HL-60 (cell line): Measurements from ENCODE around the gene LRMDA.

Experiments
- DNase-seq, 2 experiments: peaks; one replicate each; pipeline ENCODE4 v3.0.0-alpha.2; 2010 to 2020; ENCODE audit warnings: low read depth in 1 of 2, low spot score in 1 of 2
- H3K27ac ChIP-seq: fragments of 250-450 bp; sonication (Bioruptor Pico); replicated peaks from 2 replicates; pipeline ENCODE4 v1.5.1; 2020; ENCODE audit warnings: mild to moderate bottlenecking, moderate library complexity
- H3K27me3 ChIP-seq: fragments of 250-450 bp; sonication (Bioruptor Pico); 2 replicates; pipeline ENCODE4 v1.5.1; 2021; ENCODE audit warnings: mild to moderate bottlenecking, moderate library complexity; ENCODE audit not compliant: insufficient read depth, poor library complexity, severe bottlenecking
- H3K4me3 ChIP-seq: replicated peaks from 2 replicates; pipeline ENCODE4 v1.5.1; 2011; ENCODE audit warnings: mild to moderate bottlenecking, control low read depth, low read length; ENCODE audit not compliant: insufficient read depth
- GABPA ChIP-seq: IDR thresholded peaks from 2 replicates; pipeline ENCODE4 v1.6.1; 2012; ENCODE audit warnings: low read depth
- POLR2AphosphoS5 ChIP-seq: IDR thresholded peaks from 2 replicates; pipeline ENCODE4 v1.6.1; 2012; ENCODE audit warnings: low read depth
- SPI1 ChIP-seq: IDR thresholded peaks from 2 replicates; pipeline ENCODE4 v1.6.1; 2012; ENCODE audit warnings: low read depth, mild to moderate bottlenecking, borderline replicate concordance
- TF ChIP-seq, protein P1 (sequence below): IDR thresholded peaks from 2 replicates; pipeline ENCODE4 v1.6.1; 2012; ENCODE audit warnings: low read depth; ENCODE audit not compliant: insufficient replicate concordance
- TF ChIP-seq, protein P2 (sequence below): IDR thresholded peaks from one replicate; pipeline ENCODE4 v1.5.1; 2011; ENCODE audit warnings: low read length, control low read depth, inconsistent platforms; ENCODE audit not compliant: insufficient read depth

The LRMDA gene

DNA sequence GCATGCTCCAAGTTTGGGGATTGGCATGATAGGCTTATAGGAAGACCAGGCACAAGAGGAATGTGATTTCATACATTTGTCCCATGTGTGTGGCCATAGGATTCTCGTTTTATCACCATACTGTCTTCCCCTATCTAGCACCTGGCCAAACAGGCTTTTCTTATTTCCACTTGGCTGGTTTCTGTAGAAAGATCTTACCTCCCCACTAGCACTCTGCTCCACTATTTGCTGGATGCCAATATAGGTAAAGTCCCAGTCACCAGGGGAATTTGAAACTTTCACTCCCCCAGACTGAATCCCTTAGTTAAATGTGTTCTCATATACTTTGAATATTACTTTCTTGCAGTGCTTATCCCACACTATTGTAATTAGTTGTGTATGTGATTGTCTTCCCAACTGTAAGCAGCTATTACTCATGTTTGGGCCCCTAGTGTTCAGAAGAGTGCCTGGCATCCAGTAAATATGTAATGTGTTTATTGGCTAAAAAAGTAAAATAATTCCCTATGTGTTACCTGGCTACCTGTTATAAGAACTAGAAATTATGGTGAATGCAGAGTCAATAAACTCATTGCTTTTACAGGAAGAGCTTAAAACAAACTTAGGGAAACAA lies 109.0 kb downstream of the LRMDA start:
- no peak overlapping the region for H3K4me3 ChIP-seq
- no peak overlapping the region for H3K27ac ChIP-seq
- DNase-seq = no peak
- no peak for TF ChIP-seq POLR2AphosphoS5
- TF ChIP-seq, protein P1, sequence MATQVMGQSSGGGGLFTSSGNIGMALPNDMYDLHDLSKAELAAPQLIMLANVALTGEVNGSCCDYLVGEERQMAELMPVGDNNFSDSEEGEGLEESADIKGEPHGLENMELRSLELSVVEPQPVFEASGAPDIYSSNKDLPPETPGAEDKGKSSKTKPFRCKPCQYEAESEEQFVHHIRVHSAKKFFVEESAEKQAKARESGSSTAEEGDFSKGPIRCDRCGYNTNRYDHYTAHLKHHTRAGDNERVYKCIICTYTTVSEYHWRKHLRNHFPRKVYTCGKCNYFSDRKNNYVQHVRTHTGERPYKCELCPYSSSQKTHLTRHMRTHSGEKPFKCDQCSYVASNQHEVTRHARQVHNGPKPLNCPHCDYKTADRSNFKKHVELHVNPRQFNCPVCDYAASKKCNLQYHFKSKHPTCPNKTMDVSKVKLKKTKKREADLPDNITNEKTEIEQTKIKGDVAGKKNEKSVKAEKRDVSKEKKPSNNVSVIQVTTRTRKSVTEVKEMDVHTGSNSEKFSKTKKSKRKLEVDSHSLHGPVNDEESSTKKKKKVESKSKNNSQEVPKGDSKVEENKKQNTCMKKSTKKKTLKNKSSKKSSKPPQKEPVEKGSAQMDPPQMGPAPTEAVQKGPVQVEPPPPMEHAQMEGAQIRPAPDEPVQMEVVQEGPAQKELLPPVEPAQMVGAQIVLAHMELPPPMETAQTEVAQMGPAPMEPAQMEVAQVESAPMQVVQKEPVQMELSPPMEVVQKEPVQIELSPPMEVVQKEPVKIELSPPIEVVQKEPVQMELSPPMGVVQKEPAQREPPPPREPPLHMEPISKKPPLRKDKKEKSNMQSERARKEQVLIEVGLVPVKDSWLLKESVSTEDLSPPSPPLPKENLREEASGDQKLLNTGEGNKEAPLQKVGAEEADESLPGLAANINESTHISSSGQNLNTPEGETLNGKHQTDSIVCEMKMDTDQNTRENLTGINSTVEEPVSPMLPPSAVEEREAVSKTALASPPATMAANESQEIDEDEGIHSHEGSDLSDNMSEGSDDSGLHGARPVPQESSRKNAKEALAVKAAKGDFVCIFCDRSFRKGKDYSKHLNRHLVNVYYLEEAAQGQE = no peak
- TF ChIP-seq GABPA = no peak
- TF ChIP-seq, protein P2, sequence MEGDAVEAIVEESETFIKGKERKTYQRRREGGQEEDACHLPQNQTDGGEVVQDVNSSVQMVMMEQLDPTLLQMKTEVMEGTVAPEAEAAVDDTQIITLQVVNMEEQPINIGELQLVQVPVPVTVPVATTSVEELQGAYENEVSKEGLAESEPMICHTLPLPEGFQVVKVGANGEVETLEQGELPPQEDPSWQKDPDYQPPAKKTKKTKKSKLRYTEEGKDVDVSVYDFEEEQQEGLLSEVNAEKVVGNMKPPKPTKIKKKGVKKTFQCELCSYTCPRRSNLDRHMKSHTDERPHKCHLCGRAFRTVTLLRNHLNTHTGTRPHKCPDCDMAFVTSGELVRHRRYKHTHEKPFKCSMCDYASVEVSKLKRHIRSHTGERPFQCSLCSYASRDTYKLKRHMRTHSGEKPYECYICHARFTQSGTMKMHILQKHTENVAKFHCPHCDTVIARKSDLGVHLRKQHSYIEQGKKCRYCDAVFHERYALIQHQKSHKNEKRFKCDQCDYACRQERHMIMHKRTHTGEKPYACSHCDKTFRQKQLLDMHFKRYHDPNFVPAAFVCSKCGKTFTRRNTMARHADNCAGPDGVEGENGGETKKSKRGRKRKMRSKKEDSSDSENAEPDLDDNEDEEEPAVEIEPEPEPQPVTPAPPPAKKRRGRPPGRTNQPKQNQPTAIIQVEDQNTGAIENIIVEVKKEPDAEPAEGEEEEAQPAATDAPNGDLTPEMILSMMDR = no peak
- no peak for TF ChIP-seq SPI1
- H3K27me3 ChIP-seq = no peaks in the 10 kb centered on the region

DNA sequence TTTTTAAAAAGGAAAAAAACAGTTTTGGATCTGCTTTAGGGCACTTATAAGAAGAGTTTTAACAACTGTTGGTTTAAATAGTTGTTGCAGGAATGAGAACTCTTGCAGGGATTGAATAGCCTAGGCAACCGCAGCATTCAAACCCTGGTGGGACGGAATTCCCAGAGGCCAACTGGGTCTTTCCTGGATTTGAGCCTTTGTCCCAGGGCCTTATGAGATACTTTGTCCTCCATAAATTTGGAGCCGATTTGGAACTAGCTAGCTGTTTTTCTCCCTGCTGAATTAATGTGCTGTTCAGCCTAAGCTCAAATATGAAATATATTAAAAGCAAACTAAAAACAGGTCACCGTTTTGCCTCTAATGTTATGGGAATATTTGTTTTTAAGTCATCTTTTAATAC lies 109.6 kb downstream of the LRMDA start:
- TF ChIP-seq GABPA (no peak), SPI1 (no peak), POLR2AphosphoS5 (no peak)
- TF ChIP-seq, protein P1 = no peak
- TF ChIP-seq, protein P2 = no peak
- no peaks in the 10 kb centered on the region for H3K27me3 ChIP-seq
- H3K27ac ChIP-seq = no peak overlapping the region
- no peak overlapping the region for H3K4me3 ChIP-seq
- DNase-seq = no peak

DNA sequence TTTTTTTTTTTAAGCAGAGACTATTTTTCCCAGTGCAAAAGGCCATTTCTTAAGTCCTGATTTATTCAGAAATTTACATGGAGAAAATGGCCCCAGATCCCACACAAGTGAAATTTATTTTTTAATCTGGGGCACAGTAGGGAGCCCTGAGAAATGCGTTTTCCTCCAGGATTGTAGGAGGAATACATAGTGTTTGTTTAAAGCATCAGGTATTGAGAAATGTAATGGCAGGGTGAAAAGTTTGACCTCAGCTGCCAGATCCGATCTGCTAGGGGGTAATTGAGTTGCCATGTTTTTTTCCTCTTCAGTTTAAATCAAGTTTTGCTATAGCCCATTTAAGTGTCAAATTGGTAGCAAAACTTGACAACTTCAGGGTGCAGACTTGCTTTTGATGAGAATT lies 110.0 kb downstream of the LRMDA start:
- Histone ChIP-seq H3K27ac (no peak overlapping the region), H3K27me3 (no peaks in the 10 kb centered on the region), H3K4me3 (no peak overlapping the region)
- no peak for TF ChIP-seq GABPA
- TF ChIP-seq, protein P2 = no peak
- TF ChIP-seq, protein P1 = no peak
- no peak for TF ChIP-seq SPI1
- TF ChIP-seq POLR2AphosphoS5 = no peak
- no peak for DNase-seq
